Skeletal muscle satellite cell (primary cell): ENCODE data around the gene SDF4.

Experiments
- H3K27me3 ChIP-seq: 2 replicates; pipeline ENCODE4 v1.7.0; 2013; ENCODE audit warnings: low read length; ENCODE audit not compliant: control insufficient read depth, insufficient read depth
- H3K36me3 ChIP-seq: 2 replicates; pipeline ENCODE4 v1.7.0; 2013; ENCODE audit warnings: mild to moderate bottlenecking, control low read depth, low read length; ENCODE audit not compliant: insufficient read depth
- H3K4me1 ChIP-seq: 2 replicates; pipeline ENCODE4 v1.7.0; 2013; ENCODE audit warnings: low read length; ENCODE audit not compliant: control insufficient read depth, insufficient read depth
- H3K4me2 ChIP-seq: 2 replicates; pipeline ENCODE4 v1.7.0; 2013; ENCODE audit warnings: mild to moderate bottlenecking, low read length
- H3K4me3 ChIP-seq: 2 replicates; pipeline ENCODE4 v1.7.0; 2013; ENCODE audit warnings: low read length
- H3K9ac ChIP-seq: 2 replicates; pipeline ENCODE4 v1.7.0; 2013; ENCODE audit warnings: mild to moderate bottlenecking, low read depth, low read length, moderate library complexity
- H3K9me3 ChIP-seq: replicated peaks from 2 replicates; pipeline ENCODE4 v1.7.0; 2013; ENCODE audit warnings: mild to moderate bottlenecking, control low read depth, low read length

SDF4 gene

DNA sequence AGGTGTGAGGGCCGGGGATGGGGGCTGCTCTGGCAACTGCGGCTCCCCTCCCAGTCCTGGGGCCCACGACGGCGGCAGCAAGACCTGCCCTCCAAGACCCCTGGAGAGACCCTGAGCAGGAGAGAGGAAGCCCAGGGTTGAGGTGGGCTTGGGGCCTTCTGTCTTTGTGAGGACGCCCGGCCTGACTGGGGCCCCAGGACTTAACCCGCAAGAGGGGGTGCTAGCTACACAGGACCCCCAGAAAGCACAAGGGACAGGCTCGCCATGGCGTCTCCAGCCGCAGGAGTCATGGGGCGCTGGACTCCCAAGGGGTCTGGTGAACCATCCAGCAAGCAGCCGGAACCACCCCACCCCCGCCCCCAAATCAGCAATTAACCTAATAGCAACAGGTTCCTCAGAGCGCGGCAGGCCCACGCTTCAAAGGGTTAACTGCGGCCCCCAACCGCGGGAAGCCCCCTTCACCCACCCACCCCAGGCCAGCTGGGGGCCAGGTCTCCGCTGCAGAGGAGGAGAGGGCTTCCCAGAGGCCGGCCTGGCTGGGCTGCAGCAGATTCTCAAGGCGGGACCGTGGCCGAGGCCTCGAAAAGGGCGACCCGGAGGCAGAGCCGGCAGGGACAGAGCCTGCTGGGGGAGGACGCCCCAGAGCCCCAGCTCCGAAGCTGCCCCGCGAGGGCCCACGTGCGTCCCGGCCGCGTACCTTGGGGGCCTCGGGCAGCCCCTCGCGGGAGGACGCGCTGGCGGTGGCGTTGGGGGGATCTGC lies 14.2 kb upstream of the SDF4 start:
- Histone ChIP-seq H3K4me1 (no peaks in the 10 kb centered on the region), H3K4me2 (no peak overlapping the region), H3K36me3 (peaks cover 1% of the 10 kb centered on the region), H3K27me3 (no peaks in the 10 kb centered on the region), H3K4me3 (no peak overlapping the region), H3K9ac (no peak overlapping the region), H3K9me3 (no peaks in the 10 kb centered on the region)

DNA sequence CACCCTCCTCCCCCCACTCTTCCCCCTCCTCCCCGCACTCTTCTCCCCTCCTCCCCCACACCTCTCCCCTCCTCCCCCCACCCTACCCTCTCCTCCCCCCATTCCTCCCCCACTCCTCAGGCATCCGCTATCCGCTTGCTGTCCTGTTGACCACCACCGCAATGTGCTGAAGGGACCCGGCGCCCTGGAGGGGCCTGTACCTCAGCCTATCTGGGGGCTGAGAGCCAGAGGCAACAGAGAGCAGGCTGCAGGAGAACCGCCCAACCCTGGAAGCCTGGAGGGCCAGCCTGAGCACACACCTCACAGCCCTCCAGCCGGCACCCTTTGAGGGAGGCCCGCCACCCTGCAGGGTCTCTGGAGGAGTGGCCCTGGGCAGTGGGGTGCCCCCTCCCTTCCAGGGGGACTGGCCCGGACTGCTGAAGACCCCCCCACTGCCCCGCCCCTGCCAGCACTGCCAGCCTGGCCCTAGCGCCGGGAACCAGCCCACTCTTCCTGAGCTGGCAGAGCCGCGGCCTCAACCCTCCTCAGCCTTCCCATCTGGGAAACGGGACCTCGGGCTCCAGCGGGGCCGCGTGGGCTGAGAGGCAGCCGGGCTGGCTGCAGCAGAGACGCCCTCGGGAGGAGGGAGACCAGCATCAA lies 13.5 kb upstream of the SDF4 start:
- Histone ChIP-seq H3K9me3 (no peaks in the 10 kb centered on the region), H3K4me2 (no peak overlapping the region), H3K4me1 (no peaks in the 10 kb centered on the region), H3K9ac (no peak overlapping the region), H3K27me3 (no peaks in the 10 kb centered on the region), H3K36me3 (no peaks in the 10 kb centered on the region), H3K4me3 (no peak overlapping the region)

DNA sequence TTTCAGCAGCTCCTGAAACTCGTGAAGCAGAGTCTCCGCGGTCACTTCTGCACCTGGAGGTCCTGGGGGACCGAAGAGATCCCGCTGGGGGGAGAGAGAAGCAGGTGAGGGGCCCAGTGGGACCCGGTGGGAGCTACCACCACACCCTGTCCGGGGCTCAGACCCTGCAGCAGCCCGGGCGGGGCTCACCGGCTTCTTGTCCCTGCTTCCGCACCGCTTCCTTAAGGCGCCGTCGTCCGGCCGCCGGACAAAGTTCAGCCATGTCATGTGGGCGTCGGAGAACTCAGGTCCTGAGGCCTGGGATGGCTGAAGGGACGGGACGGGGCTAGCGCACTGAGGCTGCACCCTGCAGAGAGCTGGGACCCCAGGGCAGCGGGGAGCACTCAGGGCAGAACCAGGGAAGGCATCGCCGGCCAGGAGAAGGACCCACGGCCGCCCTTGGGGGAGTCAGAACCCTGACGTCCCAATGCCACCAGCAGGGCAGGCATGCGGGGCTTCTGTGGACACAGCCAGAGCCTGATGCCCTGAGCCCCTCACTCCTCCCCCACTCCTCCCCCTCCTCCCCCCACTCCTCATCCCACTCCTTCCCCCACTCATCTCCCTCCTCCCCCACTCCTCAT lies 12.5 kb upstream of the SDF4 start:
- no peaks in the 10 kb centered on the region for H3K36me3 ChIP-seq
- H3K4me2 ChIP-seq: no peak overlapping the region
- H3K9me3 ChIP-seq: no peaks in the 10 kb centered on the region
- no peaks in the 10 kb centered on the region for H3K27me3 ChIP-seq
- H3K4me1 ChIP-seq: no peaks in the 10 kb centered on the region
- no peak overlapping the region for H3K9ac ChIP-seq
- no peak overlapping the region for H3K4me3 ChIP-seq

GRCh38 chr1:1243807-1244191 lies 12.0 kb upstream of the SDF4 start:
- Histone ChIP-seq H3K36me3 (no peaks in the 10 kb centered on the region), H3K9ac (no peak overlapping the region)

DNA sequence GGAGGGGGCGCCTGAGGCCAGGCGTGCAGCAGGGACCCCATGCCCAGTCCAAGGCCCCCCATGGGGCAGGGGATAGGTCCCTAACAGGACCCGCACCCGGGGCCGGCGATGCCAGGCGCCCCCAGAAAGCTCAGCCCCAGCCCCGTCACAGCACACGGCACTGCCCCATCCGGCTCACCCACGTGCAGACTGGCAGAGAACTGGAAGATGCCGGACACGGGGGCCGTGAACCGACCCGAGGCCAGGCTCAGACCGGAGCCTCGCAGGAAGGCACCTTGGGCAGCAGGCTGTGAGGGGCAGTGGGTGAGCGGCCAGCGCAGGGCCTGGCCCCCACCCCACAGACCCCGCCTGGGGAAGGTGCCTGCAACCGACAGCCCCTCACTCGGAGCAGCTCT lies 11.5 kb upstream of the SDF4 start:
- H3K9ac ChIP-seq: no peak overlapping the region
- H3K36me3 ChIP-seq: no peaks in the 10 kb centered on the region
- no peaks in the 10 kb centered on the region for H3K9me3 ChIP-seq
- no peak overlapping the region for H3K4me3 ChIP-seq
- H3K4me2 ChIP-seq: no peak overlapping the region
- H3K4me1 ChIP-seq: no peaks in the 10 kb centered on the region
- peaks cover 3% of the 10 kb centered on the region for H3K27me3 ChIP-seq

More at GRCh38 chr1:1243807-1244191, 12.0 kb upstream of the SDF4 start:
- H3K4me2 ChIP-seq: no peak overlapping the region
- no peak overlapping the region for H3K4me3 ChIP-seq
- H3K27me3 ChIP-seq: no peaks in the 10 kb centered on the region
- H3K4me1 ChIP-seq: no peaks in the 10 kb centered on the region
- no peaks in the 10 kb centered on the region for H3K9me3 ChIP-seq

DNA sequence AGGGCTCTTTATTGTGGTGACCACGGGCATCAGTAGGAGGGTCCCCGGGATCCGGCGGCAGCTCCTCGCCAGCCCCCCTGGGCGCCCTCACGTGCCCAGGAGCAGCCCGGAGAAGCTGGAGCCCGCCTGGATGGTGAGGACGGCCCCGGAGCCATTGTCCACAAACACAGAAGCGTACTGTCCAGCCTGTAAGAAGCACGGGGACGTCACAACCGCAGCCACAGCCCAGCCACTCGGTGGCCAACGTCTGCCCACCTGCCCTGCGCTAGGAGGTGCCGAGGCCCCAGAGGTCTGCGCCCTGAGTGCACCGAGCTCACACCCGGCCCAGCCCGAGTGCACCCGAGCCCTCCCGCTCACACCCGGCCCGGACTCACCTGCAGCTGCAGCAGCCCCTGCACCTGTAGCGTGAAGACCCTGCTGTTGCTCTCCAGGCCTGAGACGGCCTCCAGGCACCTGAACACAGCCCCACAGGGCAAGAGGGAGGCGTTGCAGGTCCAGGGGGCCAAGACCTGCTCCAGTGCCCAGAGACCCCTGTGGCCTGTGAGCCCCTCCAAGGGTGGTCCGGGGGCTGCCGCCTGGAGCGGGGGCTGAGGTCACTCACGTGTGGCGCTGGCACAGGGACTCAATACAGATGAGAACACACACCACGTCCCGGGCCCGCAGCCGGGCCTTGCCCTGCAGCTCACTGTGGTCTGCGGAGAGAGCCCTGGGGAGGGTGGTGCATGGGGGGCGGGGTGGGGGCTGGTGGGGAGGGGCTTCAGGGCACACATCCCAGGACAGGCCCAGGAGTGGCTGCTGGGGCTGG lies 10.9 kb upstream of the SDF4 start:
- H3K4me2 ChIP-seq: no peak overlapping the region
- peaks cover 8% of the 10 kb centered on the region for H3K27me3 ChIP-seq
- no peaks in the 10 kb centered on the region for H3K9me3 ChIP-seq
- H3K4me3 ChIP-seq: no peak overlapping the region
- no peak overlapping the region for H3K9ac ChIP-seq
- no peaks in the 10 kb centered on the region for H3K4me1 ChIP-seq
- no peaks in the 10 kb centered on the region for H3K36me3 ChIP-seq

- Histone ChIP-seq H3K36me3 (no peaks in the 10 kb centered on the region), H3K9me3 (no peaks in the 10 kb centered on the region), H3K9ac (no peak overlapping the region), H3K4me1 (peaks cover 4% of the 10 kb centered on the region), H3K4me3 (no peak overlapping the region), H3K27me3 (peaks cover 8% of the 10 kb centered on the region), H3K4me2 (no peak overlapping the region)
Measured at GRCh38 chr1:1241588-1242219, 9.9 kb upstream of the SDF4 start.

- H3K36me3 ChIP-seq: no peaks in the 10 kb centered on the region
- no peak overlapping the region for H3K4me3 ChIP-seq
- H3K27me3 ChIP-seq: peaks cover 8% of the 10 kb centered on the region
- peaks cover 4% of the 10 kb centered on the region for H3K4me1 ChIP-seq
- H3K4me2 ChIP-seq: no peak overlapping the region
- no peaks in the 10 kb centered on the region for H3K9me3 ChIP-seq
- H3K9ac ChIP-seq: no peak overlapping the region
Measured at GRCh38 chr1:1240822-1241587, 9.2 kb upstream of the SDF4 start.

- Histone ChIP-seq H3K4me1 (peaks cover 4% of the 10 kb centered on the region), H3K9me3 (no peaks in the 10 kb centered on the region), H3K27me3 (peaks cover 8% of the 10 kb centered on the region), H3K36me3 (no peaks in the 10 kb centered on the region), H3K4me2 (no peak overlapping the region), H3K4me3 (no peak overlapping the region), H3K9ac (no peak overlapping the region)
Measured at GRCh38 chr1:1240348-1240732, 8.5 kb upstream of the SDF4 start.

DNA sequence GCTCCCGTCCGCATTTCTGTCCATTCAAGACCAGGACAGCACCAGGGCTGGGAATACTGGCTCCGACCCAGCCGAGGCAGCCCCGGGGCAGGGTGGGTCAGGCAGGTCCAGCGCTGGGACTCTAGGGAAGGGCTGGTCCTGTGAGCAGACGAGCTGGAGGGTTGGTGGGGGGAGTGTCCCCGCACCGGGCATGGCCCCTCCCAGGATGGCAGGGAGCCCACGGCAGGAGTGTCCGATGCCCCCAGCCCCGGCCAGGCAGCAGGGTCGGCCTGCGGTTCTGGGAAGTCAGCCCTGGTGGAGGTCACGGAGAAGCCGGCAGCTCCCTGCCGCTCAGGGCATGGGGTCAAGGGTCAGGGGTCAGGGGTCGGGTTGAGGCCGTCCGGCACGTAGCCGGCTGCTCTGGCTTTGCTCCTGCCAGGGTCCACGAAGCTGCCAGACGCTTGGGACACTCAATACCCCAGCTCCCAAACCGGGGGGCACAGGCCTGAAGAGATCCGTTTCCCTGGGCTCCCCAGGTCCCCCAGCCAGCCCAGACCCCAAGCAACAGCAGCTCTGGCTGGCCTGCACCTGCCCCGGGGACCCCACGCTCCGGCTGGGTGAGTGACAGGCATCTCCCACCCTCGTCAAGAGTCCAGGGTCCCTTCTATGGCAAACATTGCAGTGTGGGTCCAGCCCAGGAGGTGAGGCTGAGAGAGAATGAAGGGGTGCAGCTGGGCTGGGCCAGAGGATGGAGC lies 8.0 kb upstream of the SDF4 start:
- Histone ChIP-seq H3K27me3 (peaks cover 8% of the 10 kb centered on the region), H3K4me2 (no peak overlapping the region), H3K9ac (no peak overlapping the region), H3K4me3 (no peak overlapping the region), H3K4me1 (peaks cover 4% of the 10 kb centered on the region), H3K9me3 (no peaks in the 10 kb centered on the region), H3K36me3 (peaks cover 4% of the 10 kb centered on the region)
